HG03108 (cell line): Measurements from ENCODE around the gene MOSPD3.
A peak's percentile ranks its signal among the peaks of the same experiment; 100 is the strongest.

Experiments used
- ATAC-seq: cut with Tn5 transposase; IDR thresholded peaks from one replicate; pipeline ENCODE4 v1.9.1; 2021; ENCODE audit warnings: moderate library complexity; ENCODE audit not compliant: unreplicated experiment

The MOSPD3 gene

GRCh38 chr7:100575206-100575631, 37.1 kb upstream of the MOSPD3 start:
- no peak for ATAC-seq

GRCh38 chr7:100575746-100576383, 36.5 kb upstream of the MOSPD3 start:
- ATAC-seq = no peak

GRCh38 chr7:100576384-100576993, 35.9 kb upstream of the MOSPD3 start:
- no peak for ATAC-seq

- no peak for ATAC-seq
Measured at GRCh38 chr7:100577103-100577502, 35.2 kb upstream of the MOSPD3 start.

GRCh38 chr7:100577507-100577906, 34.8 kb upstream of the MOSPD3 start:
- ATAC-seq = no peak

GRCh38 chr7:100578246-100579183, 33.8 kb upstream of the MOSPD3 start:
- no peak for ATAC-seq

- ATAC-seq = no peak
Measured at GRCh38 chr7:100580466-100581283, 31.7 kb upstream of the MOSPD3 start.

- no peak for ATAC-seq
Measured at GRCh38 chr7:100582041-100582579, 30.2 kb upstream of the MOSPD3 start.

GRCh38 chr7:100582650-100583049, 29.7 kb upstream of the MOSPD3 start:
- no peak for ATAC-seq

GRCh38 chr7:100583132-100584053, 28.9 kb upstream of the MOSPD3 start:
- ATAC-seq = no peak

- no peak for ATAC-seq
Measured at GRCh38 chr7:100584054-100584682, 28.2 kb upstream of the MOSPD3 start.

GRCh38 chr7:100584683-100585510, 27.4 kb upstream of the MOSPD3 start:
- ATAC-seq = no peak

- ATAC-seq = peak; percentile 21
Measured at GRCh38 chr7:100585511-100586265, 26.7 kb upstream of the MOSPD3 start, which contains the start of gene LRCH4. TSS of gene LRCH4 (minus strand) at chr7:100586129. CDS start at chr7:100586100, 29 bp downstream.

- ATAC-seq = peak; percentile 80
Measured at GRCh38 chr7:100586266-100587025, 25.9 kb upstream of the MOSPD3 start, which contains the start of gene FBXO24. TSS of gene FBXO24 (plus strand) at chr7:100586328. CDS start at chr7:100586626, 298 bp downstream.

- no peak for ATAC-seq
Measured at GRCh38 chr7:100588438-100588837, 23.9 kb upstream of the MOSPD3 start.

GRCh38 chr7:100589341-100589947, 22.9 kb upstream of the MOSPD3 start:
- ATAC-seq = no peak
